ENCODE measurements around the gene GAK. TPM values are rescaled to one million over a fixed set of nuclear protein-coding genes. Genes with fewer than 3 reads are reported as not detected.

The GAK gene
- total RNA-seq, 1 donor from 2014 or later = 86.9 TPM

DNA sequence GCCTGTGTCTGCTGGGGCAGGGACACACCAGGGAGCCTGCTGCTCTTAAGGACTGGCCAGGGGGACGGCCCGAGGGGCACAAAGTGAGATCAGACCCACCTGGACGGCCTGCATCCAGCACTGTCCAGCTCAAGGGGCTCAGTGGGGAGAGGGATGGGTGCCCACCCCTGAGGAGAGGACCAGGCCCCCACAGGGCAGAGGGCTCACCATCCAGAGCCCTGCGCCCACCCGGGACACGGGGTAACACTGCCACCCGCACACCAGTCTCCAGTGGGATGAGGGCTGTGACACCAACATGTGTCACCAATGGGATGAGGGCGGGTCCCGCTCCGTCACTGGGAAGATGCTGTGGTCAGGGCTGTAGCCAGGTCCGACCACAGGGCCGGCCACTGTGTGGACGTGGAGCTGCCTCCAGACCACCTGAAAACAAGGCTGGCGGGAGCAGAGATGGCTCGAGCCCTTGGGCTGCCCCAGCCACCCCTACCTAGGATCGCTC is 28.1 kb upstream of the GAK start:
- Histone ChIP-seq H4K20me1 (ENCODE audit: insufficient read depth, low read length) (no peaks in the 10 kb centered on the region), H3K36me3 (ENCODE audit: insufficient read depth, low read length) (no peaks in the 10 kb centered on the region), H3K9ac (ENCODE audit: low read length) (no peak overlapping the region), H3K9me3 (ENCODE audit: insufficient read depth, low read depth, low read length) (no peaks in the 10 kb centered on the region), H2AFZ (ENCODE audit: low read depth, low read length) (no peak overlapping the region), H3K27me3 (ENCODE audit: insufficient read depth, low read length) (no peaks in the 10 kb centered on the region), H3K27ac (ENCODE audit: low read depth, low read length) (no peak overlapping the region), H3K4me1 (ENCODE audit: insufficient read depth, low read length) (no peaks in the 10 kb centered on the region), H3K4me3 (ENCODE audit: insufficient read depth, low read depth, low read length) (no peak overlapping the region), H3K4me2 (ENCODE audit: low read length) (no peak overlapping the region), H3K79me2 (ENCODE audit: insufficient read depth, low read length) (no peaks in the 10 kb centered on the region)
- H3K27ac Mint-ChIP-seq (ENCODE audit: unreplicated experiment) = no peak overlapping the region
- no peaks in the 10 kb centered on the region for H3K27me3 Mint-ChIP-seq (ENCODE audit: low read depth, unreplicated experiment)
- H3K9me3 Mint-ChIP-seq (ENCODE audit: unreplicated experiment) = no peaks in the 10 kb centered on the region
- TF ChIP-seq EZH2 (IDR thresholded peaks at IDR 0.05; ENCODE audit: insufficient read depth, low read length) = no peak
- TF ChIP-seq, protein P1, sequence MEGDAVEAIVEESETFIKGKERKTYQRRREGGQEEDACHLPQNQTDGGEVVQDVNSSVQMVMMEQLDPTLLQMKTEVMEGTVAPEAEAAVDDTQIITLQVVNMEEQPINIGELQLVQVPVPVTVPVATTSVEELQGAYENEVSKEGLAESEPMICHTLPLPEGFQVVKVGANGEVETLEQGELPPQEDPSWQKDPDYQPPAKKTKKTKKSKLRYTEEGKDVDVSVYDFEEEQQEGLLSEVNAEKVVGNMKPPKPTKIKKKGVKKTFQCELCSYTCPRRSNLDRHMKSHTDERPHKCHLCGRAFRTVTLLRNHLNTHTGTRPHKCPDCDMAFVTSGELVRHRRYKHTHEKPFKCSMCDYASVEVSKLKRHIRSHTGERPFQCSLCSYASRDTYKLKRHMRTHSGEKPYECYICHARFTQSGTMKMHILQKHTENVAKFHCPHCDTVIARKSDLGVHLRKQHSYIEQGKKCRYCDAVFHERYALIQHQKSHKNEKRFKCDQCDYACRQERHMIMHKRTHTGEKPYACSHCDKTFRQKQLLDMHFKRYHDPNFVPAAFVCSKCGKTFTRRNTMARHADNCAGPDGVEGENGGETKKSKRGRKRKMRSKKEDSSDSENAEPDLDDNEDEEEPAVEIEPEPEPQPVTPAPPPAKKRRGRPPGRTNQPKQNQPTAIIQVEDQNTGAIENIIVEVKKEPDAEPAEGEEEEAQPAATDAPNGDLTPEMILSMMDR (IDR thresholded peaks at IDR 0.05; ENCODE audit: insufficient read depth, low read depth, low read length) = no peak
- FAIRE-seq = no peak
- no peak for DNase-seq (ENCODE audit: low read depth)
- peaks cover 2% of the 10 kb centered on the region for H3K36me3 Mint-ChIP-seq (ENCODE audit: low read depth, unreplicated experiment)
- no peaks in the 10 kb centered on the region for H3K4me1 Mint-ChIP-seq (ENCODE audit: low read depth, unreplicated experiment)
- no peak overlapping the region for H3K4me3 Mint-ChIP-seq (ENCODE audit: unreplicated experiment)

GRCh38 chr4:959338-960139 is 27.4 kb upstream of the GAK start:
- Histone ChIP-seq H3K36me3 (ENCODE audit: insufficient read depth, low read length) (no peaks in the 10 kb centered on the region), H3K27ac (ENCODE audit: low read depth, low read length) (no peak overlapping the region)

More at GRCh38 chr4:959338-960139, 27.4 kb upstream of the GAK start:
- H3K27ac Mint-ChIP-seq (ENCODE audit: unreplicated experiment) = no peak overlapping the region
- DNase-seq (ENCODE audit: low read depth) = no peak
- no peak overlapping the region for H3K9ac ChIP-seq (ENCODE audit: low read length)
- H3K9me3 ChIP-seq (ENCODE audit: insufficient read depth, low read depth, low read length) = no peaks in the 10 kb centered on the region
- no peak overlapping the region for H2AFZ ChIP-seq (ENCODE audit: low read depth, low read length)
- H3K4me3 ChIP-seq (ENCODE audit: insufficient read depth, low read depth, low read length) = no peak overlapping the region
- H3K4me1 ChIP-seq (ENCODE audit: insufficient read depth, low read length) = no peaks in the 10 kb centered on the region
- no peaks in the 10 kb centered on the region for H3K27me3 ChIP-seq (ENCODE audit: insufficient read depth, low read length)
- no peak for FAIRE-seq
- H3K4me2 ChIP-seq (ENCODE audit: low read length) = no peak overlapping the region
- TF ChIP-seq, protein P1 (IDR thresholded peaks at IDR 0.05; ENCODE audit: insufficient read depth, low read depth, low read length) = no peak
- no peak for TF ChIP-seq EZH2 (IDR thresholded peaks at IDR 0.05; ENCODE audit: insufficient read depth, low read length)
- no peak overlapping the region for H3K4me3 Mint-ChIP-seq (ENCODE audit: unreplicated experiment)
- no peaks in the 10 kb centered on the region for H4K20me1 ChIP-seq (ENCODE audit: insufficient read depth, low read length)
- H3K79me2 ChIP-seq (ENCODE audit: insufficient read depth, low read length) = no peaks in the 10 kb centered on the region
- H3K4me1 Mint-ChIP-seq (ENCODE audit: low read depth, unreplicated experiment) = no peaks in the 10 kb centered on the region
- no peaks in the 10 kb centered on the region for H3K27me3 Mint-ChIP-seq (ENCODE audit: low read depth, unreplicated experiment)
- H3K9me3 Mint-ChIP-seq (ENCODE audit: unreplicated experiment) = no peaks in the 10 kb centered on the region
- peaks cover 4% of the 10 kb centered on the region for H3K36me3 Mint-ChIP-seq (ENCODE audit: low read depth, unreplicated experiment)

Data from astrocyte (in vitro differentiated cells and primary cell).